ENCODE results near the gene CDH15.

DNA sequence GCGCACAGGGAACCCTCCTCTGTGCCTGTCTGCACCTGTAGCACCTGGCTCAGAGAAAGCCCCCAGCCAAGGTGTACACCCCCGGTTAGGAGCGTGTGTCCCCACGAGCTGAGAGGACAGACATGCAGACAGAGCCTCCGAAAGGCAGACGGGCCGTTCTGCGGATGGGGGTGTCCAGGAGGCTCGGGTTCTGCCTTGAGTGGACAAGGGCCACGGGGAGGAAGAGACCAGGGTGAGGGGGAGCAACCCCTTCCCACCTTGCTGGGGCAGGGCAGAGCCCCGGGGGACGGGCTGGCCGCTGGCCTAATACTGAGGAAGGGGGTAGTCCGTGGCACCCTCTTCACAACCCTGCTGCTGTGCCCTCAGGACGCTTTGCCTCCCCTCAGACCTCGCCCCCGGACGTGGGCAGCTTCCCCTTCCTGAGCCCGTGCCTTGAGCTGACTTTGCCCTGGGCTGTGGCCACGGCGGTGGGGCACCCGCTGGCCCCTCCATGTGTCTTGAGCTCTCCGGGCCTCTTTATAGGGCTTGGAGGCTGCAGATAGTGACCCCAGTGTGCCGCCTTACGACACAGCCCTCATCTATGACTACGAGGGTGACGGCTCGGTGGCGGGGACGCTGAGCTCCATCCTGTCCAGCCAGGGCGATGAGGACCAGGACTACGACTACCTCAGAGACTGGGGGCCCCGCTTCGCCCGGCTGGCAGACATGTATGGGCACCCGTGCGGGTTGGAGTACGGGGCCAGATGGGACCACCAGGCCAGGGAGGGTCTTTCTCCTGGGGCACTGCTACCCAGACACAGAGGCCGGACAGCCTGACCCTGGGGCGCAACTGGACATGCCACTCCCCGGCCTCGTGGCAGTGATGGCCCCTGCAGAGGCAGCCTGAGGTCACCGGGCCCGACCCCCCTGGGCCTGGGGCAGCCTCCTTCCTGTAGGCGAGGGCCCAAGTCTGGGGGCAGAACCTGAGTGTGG lies 23.1 kb downstream of the CDH15 start:
- TF ChIP-seq, protein P1, sequence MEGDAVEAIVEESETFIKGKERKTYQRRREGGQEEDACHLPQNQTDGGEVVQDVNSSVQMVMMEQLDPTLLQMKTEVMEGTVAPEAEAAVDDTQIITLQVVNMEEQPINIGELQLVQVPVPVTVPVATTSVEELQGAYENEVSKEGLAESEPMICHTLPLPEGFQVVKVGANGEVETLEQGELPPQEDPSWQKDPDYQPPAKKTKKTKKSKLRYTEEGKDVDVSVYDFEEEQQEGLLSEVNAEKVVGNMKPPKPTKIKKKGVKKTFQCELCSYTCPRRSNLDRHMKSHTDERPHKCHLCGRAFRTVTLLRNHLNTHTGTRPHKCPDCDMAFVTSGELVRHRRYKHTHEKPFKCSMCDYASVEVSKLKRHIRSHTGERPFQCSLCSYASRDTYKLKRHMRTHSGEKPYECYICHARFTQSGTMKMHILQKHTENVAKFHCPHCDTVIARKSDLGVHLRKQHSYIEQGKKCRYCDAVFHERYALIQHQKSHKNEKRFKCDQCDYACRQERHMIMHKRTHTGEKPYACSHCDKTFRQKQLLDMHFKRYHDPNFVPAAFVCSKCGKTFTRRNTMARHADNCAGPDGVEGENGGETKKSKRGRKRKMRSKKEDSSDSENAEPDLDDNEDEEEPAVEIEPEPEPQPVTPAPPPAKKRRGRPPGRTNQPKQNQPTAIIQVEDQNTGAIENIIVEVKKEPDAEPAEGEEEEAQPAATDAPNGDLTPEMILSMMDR (IDR thresholded peaks at IDR 0.05) = no peak
- TF ChIP-seq POLR2A (IDR thresholded peaks at IDR 0.05) = no peak

Data from ovary (tissue), 3 donors.